Activated T-cell treated with anti-CD3 and anti-CD28 coated beads for 1 hour (primary cell): Measurements from ENCODE around the gene SLC25A45.

ENCODE experiments used
- DNase-seq: peaks from one replicate; pipeline ENCODE4 v3.0.0-alpha.2; 2020; ENCODE audit warnings: low read depth

Gene SLC25A45

GRCh38 chr11:65404638-65405339, 22.3 kb upstream of the SLC25A45 start:
- DNase-seq, result no peak

- DNase-seq, result no peak
These were observed 21.8 kb upstream of the SLC25A45 start for GRCh38 chr11:65404210-65404609.

- no peak for DNase-seq
These were observed 21.2 kb upstream of the SLC25A45 start for GRCh38 chr11:65403607-65404121.

GRCh38 chr11:65402790-65403189, 20.3 kb upstream of the SLC25A45 start:
- DNase-seq, result no peak

GRCh38 chr11:65401803-65402248, 19.4 kb upstream of the SLC25A45 start:
- no peak for DNase-seq

GRCh38 chr11:65401073-65401802, 18.8 kb upstream of the SLC25A45 start:
- no peak for DNase-seq

- DNase-seq, result no peak
These were observed 18.0 kb upstream of the SLC25A45 start for GRCh38 chr11:65400307-65401072.

GRCh38 chr11:65399845-65400244, 17.4 kb upstream of the SLC25A45 start:
- DNase-seq, result no peak

GRCh38 chr11:65399249-65399648, 16.8 kb upstream of the SLC25A45 start:
- no peak for DNase-seq

- DNase-seq, result no peak
These were observed 16.0 kb upstream of the SLC25A45 start for GRCh38 chr11:65398362-65398910.

GRCh38 chr11:65396769-65397745, 14.6 kb upstream of the SLC25A45 start:
- DNase-seq, result no peak

- DNase-seq, result no peak
These were observed 13.6 kb upstream of the SLC25A45 start for GRCh38 chr11:65395961-65396530.

GRCh38 chr11:65394125-65394536, 11.7 kb upstream of the SLC25A45 start:
- DNase-seq, result no peak

GRCh38 chr11:65393513-65394079, 11.2 kb upstream of the SLC25A45 start:
- no peak for DNase-seq

- no peak for DNase-seq
These were observed 10.5 kb upstream of the SLC25A45 start for GRCh38 chr11:65392899-65393298.

GRCh38 chr11:65392186-65392829, 9.9 kb upstream of the SLC25A45 start:
- DNase-seq, result no peak

- DNase-seq, result no peak
These were observed 8.6 kb upstream of the SLC25A45 start for GRCh38 chr11:65390996-65391395.

GRCh38 chr11:65390099-65390941, 7.9 kb upstream of the SLC25A45 start:
- no peak for DNase-seq
